ENCODE measurements around the gene DICER1. TPM values are rescaled to one million over a fixed set of nuclear protein-coding genes. Genes with fewer than 3 reads are reported as not detected.

DICER1 gene
- total and polyA plus RNA-seq, 9 of the 15 experiments (the other 6 are each of a cell fraction or from before 2014, with no cell fraction given), result 2.5 to 23.2 (median 12.4) TPM

DNA sequence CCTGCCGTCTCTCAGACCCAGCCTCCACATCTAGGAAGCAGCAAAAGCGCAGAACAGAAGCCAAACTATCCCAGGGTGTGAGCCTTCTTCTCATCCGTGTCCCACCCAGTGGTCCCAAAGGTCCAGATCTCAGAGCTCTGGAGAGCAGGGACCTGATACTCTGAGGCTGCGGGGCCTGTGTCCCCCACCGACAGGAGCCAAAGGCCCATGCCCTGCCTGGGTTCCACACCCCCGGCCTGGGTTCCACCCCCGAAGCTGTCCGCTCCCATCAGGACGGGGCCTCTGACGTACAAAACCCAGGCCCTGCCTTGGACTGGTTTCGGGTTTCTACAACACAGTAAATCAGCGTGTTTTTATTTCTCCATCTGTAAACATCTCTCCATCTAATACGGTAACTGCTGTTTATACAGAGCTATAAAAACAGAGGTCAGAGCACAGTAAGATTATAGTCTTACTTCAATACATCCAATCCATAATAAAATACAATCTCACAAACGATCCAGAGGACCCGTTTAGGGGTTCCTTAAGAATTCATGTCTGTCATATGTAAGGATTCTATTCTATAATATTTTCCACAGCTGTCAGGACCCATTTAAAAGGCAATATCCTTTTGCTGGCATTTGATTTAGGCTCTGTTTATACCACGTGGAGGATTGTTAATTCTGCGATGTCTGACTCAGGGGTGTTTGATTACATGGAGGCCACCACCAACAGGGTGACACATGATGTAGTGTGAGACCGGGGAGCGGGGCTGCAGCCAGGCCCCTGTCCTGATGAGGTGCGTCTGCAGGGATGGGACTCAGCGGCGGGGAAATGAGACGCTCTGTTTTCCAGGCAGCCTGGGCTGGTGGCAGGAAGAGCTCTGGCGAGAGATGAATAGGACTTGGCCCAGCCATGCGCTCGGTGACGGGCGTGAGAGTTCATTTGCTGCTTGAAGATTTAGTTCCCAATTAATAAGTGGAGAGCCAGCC is 110.3 kb downstream of the DICER1 start (continued):
- TF ChIP-seq RNF2 (IDR thresholded peaks at IDR 0.05) (no peak), ZBTB40 (IDR thresholded peaks at IDR 0.05) (no peak), ZBTB40 (CRISPR knock-in tag; IDR thresholded peaks at IDR 0.05) (no peak), GTF3C2 (IDR thresholded peaks at IDR 0.05; ENCODE audit: borderline replicate concordance, extremely low read depth, insufficient read length) (no peak)

Measured in K562 (cell line).